ENCODE measurements around the gene CDKN2A.
A peak's percentile ranks its signal among the peaks of the same experiment; 100 is the strongest.

The CDKN2A gene

GRCh38 chr9:22005702-22006606 lies 11.8 kb upstream of the CDKN2A start:
- DNase-seq (ENCODE audit: low spot score) = no peak

- DNase-seq (ENCODE audit: low spot score) = no peak
Observed at GRCh38 chr9:22005021-22005701, 11.0 kb upstream of the CDKN2A start.

GRCh38 chr9:22002038-22002437 lies 7.8 kb upstream of the CDKN2A start:
- DNase-seq (ENCODE audit: low spot score) = no peak

GRCh38 chr9:21998026-21998425 lies 3.8 kb upstream of the CDKN2A start:
- no peak for DNase-seq (ENCODE audit: low spot score)

- no peak for DNase-seq (ENCODE audit: low spot score)
Observed at GRCh38 chr9:21997480-21997879, 3.3 kb upstream of the CDKN2A start.

- no peak for DNase-seq (ENCODE audit: low spot score)
Observed at GRCh38 chr9:21996858-21997257, 2.7 kb upstream of the CDKN2A start.

GRCh38 chr9:21996438-21996837 lies 2.2 kb upstream of the CDKN2A start:
- no peak for DNase-seq (ENCODE audit: low spot score)

- DNase-seq (ENCODE audit: low spot score) = peak; percentile 36
Observed at GRCh38 chr9:21995666-21996398, 1.6 kb upstream of the CDKN2A start.

- peak; percentile 87 for DNase-seq (ENCODE audit: low spot score)
Observed at GRCh38 chr9:21995006-21995665, 944 bp upstream of the CDKN2A start.

GRCh38 chr9:21994556-21995005 lies 389 bp upstream of the CDKN2A start, which contains the start of gene CDKN2B-AS1:
Gene CDKN2B-AS1, plus strand, starts transcription at chr9:21994791.
- DNase-seq (ENCODE audit: low spot score) = peak; percentile 86

- DNase-seq (ENCODE audit: low spot score) = no peak
Observed at GRCh38 chr9:21993007-21993406, 1.2 kb downstream of the CDKN2A start.

- DNase-seq (ENCODE audit: low spot score) = no peak
Observed at GRCh38 chr9:21991072-21991959, 2.9 kb downstream of the CDKN2A start.

GRCh38 chr9:21989440-21990189 lies 4.6 kb downstream of the CDKN2A start:
- DNase-seq (ENCODE audit: low spot score) = no peak

- DNase-seq (ENCODE audit: low spot score) = no peak
Observed at GRCh38 chr9:21988056-21988990, 5.9 kb downstream of the CDKN2A start.

- no peak for DNase-seq (ENCODE audit: low spot score)
Observed at GRCh38 chr9:21985964-21986667, 8.1 kb downstream of the CDKN2A start.

GRCh38 chr9:21984101-21984500 lies 10.1 kb downstream of the CDKN2A start:
- no peak for DNase-seq (ENCODE audit: low spot score)

GRCh38 chr9:21983561-21983935 lies 10.6 kb downstream of the CDKN2A start:
- DNase-seq (ENCODE audit: low spot score) = no peak

GRCh38 chr9:21982861-21983560 lies 11.2 kb downstream of the CDKN2A start:
- DNase-seq (ENCODE audit: low spot score) = no peak

Data from SW480 (cell line).